Neuron (in vitro differentiated cells): ENCODE data around the gene POLD1.
"Not testable (repeated sequence)": the region's sequence is repeated elsewhere in the genome, so short reads cannot be mapped to it uniquely, and the experiment has no call there.

Source experiments
- H2AFZ ChIP-seq: one replicate; pipeline ENCODE4 v1.6.1; 2013; ENCODE audit warnings: low read depth, mild to moderate bottlenecking, inconsistent platforms, low read length, moderate library complexity
- H3K27me3 ChIP-seq: one replicate; pipeline ENCODE4 v1.6.1; 2013; ENCODE audit warnings: low read length; ENCODE audit not compliant: insufficient read depth
- H3K36me3 ChIP-seq: one replicate; pipeline ENCODE4 v1.6.1; 2013; ENCODE audit warnings: low read length; ENCODE audit not compliant: insufficient read depth
- H3K4me1 ChIP-seq: one replicate; pipeline ENCODE4 v1.6.1; 2013; ENCODE audit warnings: low read length; ENCODE audit not compliant: insufficient read depth
- H3K4me3 ChIP-seq: 2 replicates; pipeline ENCODE4 v1.5.1; 2013; ENCODE audit warnings: mild to moderate bottlenecking, low read length, moderate library complexity
- H3K9me3 ChIP-seq: one replicate; pipeline ENCODE4 v1.6.1; 2013; ENCODE audit warnings: low read length

POLD1 gene

DNA sequence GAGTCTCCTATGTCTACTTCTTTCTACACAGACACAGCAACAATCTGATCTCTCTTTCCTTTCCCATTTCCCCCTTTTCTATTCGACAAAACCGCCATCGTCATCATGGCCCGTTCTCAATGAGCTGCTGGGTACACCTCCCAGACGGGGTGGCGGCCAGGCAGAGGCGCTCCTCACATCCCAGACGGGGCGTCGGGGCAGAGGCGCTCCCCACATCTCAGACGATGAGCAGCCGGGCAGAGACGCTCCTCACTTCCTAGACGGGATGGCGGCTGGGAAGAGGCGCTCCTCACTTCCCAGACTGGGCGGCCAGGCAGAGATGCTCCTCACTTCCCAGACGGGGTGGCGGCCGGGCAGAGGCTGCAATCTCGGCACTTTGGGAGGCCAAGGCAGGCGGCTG lies 6.8 kb downstream of the POLD1 start:
- H2AFZ ChIP-seq, H3K27me3 ChIP-seq, H3K4me3 ChIP-seq, H3K4me1 ChIP-seq: not testable (repeated sequence)
- Histone ChIP-seq H3K36me3 (peaks cover 24% of the 10 kb centered on the region), H3K9me3 (peaks cover 12% of the 10 kb centered on the region)

DNA sequence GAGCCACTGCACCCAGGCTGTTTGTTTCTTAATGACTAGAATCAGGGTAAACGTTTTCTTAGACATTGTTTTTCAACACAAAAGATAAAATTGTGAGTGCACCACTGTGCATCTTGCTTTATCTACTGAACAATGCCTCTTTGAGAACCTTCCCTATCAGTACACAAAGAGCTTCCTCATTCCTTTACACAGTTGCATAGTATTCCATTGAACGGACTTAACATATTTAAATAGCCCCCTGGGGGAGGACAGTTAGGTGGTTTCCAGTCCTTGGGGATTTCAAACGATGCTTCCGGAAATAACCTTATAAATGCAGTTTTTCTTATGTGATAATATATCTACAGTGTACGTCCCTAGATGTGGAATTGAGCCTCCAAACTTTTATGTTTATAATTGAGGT lies 8.6 kb downstream of the POLD1 start:
- no peak overlapping the region for H2AFZ ChIP-seq
- no peak overlapping the region for H3K4me3 ChIP-seq
- no peaks in the 10 kb centered on the region for H3K27me3 ChIP-seq
- H3K9me3 ChIP-seq, result peaks cover 12% of the 10 kb centered on the region
- H3K36me3 ChIP-seq, result peaks cover 12% of the 10 kb centered on the region
- H3K4me1 ChIP-seq, result no peaks in the 10 kb centered on the region

DNA sequence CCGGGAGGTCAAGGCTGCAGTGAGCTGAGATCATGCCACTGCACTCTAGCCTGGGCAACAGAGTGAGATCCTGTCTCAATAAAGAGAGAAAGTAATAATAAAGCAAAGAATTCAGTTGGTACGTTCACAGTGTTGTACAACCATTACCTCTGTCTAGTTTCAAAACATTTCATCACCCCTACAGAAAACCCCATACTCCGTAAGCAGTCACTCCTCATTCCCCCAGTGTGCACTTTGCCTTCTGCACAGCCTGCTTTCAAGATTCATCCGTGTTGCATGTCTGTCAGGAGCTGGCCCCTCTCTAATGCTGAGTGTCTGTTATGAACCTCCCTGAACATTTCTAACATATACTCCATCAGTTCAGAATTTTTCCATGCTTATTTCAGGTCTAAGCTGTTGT lies 9.4 kb downstream of the POLD1 start:
- Histone ChIP-seq H3K27me3 (no peaks in the 10 kb centered on the region), H3K36me3 (peaks cover 6% of the 10 kb centered on the region), H3K9me3 (peaks cover 12% of the 10 kb centered on the region), H3K4me3 (no peak overlapping the region), H3K4me1 (no peaks in the 10 kb centered on the region), H2AFZ (no peak overlapping the region)

DNA sequence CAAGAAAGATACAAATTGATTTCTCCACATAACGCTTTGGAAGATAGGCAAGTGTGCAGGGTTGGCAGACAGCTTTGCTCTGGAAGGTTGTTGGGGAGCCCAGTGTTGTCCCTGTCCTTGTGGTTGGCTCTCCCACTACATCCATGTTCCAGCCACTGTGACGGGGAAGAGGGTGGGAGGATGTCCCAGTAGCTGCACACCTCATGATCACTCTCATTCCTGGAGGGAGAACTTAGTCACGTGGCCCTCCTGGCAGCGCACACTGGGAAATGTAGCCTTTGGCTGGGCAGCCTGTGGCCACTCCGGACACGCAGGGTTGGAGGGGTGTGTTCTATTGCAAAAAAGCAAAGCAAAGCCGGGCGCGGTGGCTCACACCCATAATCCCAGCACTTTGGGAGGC lies 9.9 kb downstream of the POLD1 start:
- no peaks in the 10 kb centered on the region for H3K4me1 ChIP-seq
- H2AFZ ChIP-seq, result no peak overlapping the region
- H3K4me3 ChIP-seq, result no peak overlapping the region
- peaks cover 6% of the 10 kb centered on the region for H3K36me3 ChIP-seq
- H3K9me3 ChIP-seq, result peaks cover 12% of the 10 kb centered on the region
- no peaks in the 10 kb centered on the region for H3K27me3 ChIP-seq

DNA sequence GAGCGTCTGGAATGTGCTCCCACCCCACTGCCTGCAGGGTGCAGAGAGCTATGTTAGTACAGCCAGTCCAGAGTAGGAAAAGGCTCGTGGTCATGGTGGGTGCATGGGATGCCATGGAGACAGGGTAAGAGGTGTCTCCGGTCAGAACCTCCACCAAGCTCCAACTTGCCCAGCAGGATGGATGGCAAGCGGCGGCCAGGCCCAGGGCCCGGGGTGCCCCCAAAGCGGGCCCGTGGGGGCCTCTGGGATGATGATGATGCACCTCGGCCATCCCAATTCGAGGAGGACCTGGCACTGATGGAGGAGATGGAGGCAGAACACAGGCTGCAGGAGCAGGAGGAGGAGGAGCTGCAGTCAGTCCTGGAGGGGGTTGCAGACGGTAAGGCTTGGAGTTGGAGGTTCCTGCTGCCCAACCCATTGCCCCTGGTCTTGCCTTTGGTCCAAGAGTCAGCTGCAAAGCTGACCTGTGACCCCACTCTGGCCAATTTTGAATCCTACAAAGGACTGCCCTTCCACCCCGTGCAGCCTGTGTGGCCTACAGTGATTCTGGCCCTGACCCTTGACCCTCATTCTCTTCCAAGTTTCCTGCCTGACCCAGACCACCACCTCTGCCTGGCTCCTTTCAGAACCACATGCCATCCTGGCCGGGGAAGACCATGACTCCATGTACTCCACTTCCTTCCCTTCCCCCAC lies 14.7 kb downstream of the POLD1 start:
- Histone ChIP-seq H3K4me1 (no peaks in the 10 kb centered on the region), H3K36me3 (peaks cover 20% of the 10 kb centered on the region), H3K27me3 (no peaks in the 10 kb centered on the region), H3K9me3 (peaks cover 4% of the 10 kb centered on the region), H2AFZ (no peak overlapping the region), H3K4me3 (no peak overlapping the region)

DNA sequence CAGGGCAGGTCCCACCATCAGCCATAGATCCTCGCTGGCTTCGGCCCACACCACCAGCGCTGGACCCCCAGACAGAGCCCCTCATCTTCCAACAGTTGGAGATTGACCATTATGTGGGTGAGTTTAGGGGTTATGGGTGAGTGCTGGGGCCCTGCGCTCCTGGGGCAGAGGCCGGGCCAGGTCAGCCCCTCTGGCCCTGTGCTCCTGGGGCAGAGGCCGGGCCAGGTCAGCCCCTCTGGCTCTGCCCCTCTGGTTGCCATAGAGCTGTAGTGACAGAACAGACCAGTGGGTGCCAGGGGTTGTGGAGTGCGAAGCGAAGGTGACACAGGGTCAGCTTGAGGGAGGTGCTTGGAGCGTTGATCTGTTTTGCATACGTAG lies 15.2 kb downstream of the POLD1 start:
- Histone ChIP-seq H3K4me1 (no peaks in the 10 kb centered on the region), H3K4me3 (no peak overlapping the region), H3K36me3 (peaks cover 22% of the 10 kb centered on the region), H3K9me3 (peaks cover 2% of the 10 kb centered on the region), H3K27me3 (no peaks in the 10 kb centered on the region), H2AFZ (no peak overlapping the region)

DNA sequence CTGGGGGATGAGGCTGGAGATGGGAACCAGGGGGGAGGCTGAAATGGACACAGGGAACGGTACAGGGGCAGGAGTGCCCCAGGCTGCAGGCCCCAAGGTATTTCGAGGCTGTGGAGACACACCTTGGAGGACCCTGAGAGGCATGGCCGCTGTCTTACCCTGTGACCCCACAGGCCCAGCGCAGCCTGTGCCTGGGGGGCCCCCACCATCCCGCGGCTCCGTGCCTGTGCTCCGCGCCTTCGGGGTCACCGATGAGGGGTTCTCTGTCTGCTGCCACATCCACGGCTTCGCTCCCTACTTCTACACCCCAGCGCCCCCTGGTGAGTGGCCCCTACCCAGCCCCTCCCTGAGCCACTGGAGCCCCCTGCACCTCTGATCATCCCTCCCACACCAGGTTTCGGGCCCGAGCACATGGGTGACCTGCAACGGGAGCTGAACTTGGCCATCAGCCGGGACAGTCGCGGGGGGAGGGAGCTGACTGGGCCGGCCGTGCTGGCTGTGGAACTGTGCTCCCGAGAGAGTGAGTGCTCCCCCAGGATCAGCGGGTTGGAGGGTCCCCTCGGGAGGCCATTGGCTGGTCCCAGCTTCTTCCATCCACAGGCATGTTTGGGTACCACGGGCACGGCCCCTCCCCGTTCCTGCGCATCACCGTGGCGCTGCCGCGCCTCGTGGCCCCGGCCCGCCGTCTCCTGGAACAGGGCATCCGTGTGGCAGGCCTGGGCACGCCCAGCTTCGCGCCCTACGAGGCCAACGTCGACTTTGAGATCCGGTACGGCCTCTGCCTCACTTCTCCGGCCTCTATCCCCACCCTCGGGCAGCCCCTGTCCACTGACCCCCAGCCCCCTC lies 17.7 kb downstream of the POLD1 start:
- Histone ChIP-seq H3K27me3 (no peaks in the 10 kb centered on the region), H3K36me3 (peaks cover 29% of the 10 kb centered on the region), H3K4me3 (no peak overlapping the region), H3K9me3 (no peaks in the 10 kb centered on the region), H3K4me1 (no peaks in the 10 kb centered on the region), H2AFZ (no peak overlapping the region)

DNA sequence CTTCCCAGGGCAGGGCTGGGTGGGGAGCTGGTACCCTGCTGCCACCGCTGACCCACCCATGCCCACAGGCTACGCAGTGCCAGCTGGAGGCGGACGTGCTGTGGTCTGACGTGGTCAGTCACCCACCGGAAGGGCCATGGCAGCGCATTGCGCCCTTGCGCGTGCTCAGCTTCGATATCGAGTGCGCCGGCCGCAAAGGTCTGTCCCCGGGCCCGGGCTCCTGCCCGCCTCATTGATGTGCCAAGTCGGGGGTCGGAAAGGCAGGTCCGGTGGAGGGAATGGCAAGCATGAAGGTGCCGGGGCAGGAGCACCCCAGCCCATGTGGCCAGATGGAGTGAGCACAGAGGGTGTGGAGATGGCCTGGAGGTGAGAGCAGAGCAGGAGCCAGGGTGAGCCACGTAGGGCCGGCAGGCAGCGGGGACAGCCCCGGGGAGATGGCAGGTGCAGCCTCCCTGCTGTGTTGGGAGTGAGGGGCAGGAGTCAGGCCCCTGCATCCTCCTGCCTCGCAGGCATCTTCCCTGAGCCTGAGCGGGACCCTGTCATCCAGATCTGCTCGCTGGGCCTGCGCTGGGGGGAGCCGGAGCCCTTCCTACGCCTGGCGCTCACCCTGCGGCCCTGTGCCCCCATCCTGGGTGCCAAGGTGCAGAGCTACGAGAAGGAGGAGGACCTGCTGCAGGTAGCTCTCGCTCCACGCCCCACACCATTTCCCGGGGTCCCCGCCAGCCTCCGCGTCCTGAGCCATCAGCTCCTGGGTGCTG lies 18.6 kb downstream of the POLD1 start:
- Histone ChIP-seq H3K36me3 (peaks cover 34% of the 10 kb centered on the region), H2AFZ (no peak overlapping the region), H3K9me3 (no peaks in the 10 kb centered on the region), H3K27me3 (no peaks in the 10 kb centered on the region), H3K4me1 (no peaks in the 10 kb centered on the region), H3K4me3 (no peak overlapping the region)

DNA sequence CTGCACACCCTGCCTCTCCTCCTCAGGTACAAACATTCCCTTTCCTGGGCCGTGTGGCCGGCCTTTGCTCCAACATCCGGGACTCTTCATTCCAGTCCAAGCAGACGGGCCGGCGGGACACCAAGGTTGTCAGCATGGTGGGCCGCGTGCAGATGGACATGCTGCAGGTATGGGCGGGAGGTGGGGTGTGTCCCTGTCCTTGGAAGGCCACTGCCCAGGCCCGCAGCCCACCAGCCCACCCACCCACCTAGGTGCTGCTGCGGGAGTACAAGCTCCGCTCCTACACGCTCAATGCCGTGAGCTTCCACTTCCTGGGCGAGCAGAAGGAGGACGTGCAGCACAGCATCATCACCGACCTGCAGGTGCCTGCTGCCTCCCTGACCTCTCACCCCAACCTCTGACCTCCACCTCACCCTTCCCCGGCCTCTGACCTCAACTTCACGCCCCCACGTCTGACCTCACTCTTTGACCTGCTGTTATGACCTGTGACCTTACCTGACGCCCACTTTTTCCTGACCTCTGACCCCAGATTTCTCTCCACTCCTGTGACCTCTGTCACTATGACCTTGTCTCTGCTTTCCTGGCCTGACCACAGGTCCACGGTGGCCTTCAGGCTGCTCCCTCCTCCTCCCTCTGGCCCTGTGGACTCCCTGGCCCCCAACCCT lies 22.1 kb downstream of the POLD1 start:
- Histone ChIP-seq H3K4me3 (no peak overlapping the region), H3K36me3 (peaks cover 48% of the 10 kb centered on the region), H3K4me1 (no peaks in the 10 kb centered on the region), H3K27me3 (no peaks in the 10 kb centered on the region), H3K9me3 (no peaks in the 10 kb centered on the region), H2AFZ (no peak overlapping the region)

DNA sequence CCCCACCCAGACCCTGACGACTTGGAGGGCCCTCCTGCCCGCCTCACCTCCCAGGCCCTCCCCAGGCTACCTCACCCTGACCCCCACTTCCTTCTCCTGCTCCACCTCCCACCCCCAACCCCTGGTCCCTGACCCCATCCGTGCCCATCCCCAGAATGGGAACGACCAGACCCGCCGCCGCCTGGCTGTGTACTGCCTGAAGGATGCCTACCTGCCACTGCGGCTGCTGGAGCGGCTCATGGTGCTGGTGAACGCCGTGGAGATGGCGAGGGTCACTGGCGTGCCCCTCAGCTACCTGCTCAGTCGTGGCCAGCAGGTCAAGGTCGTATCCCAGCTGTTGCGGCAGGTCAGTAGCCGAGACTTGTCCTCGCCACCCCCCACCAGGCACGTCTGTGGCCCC lies 22.7 kb downstream of the POLD1 start:
- H3K4me3 ChIP-seq, result no peak overlapping the region
- H3K36me3 ChIP-seq, result peaks cover 48% of the 10 kb centered on the region

DNA sequence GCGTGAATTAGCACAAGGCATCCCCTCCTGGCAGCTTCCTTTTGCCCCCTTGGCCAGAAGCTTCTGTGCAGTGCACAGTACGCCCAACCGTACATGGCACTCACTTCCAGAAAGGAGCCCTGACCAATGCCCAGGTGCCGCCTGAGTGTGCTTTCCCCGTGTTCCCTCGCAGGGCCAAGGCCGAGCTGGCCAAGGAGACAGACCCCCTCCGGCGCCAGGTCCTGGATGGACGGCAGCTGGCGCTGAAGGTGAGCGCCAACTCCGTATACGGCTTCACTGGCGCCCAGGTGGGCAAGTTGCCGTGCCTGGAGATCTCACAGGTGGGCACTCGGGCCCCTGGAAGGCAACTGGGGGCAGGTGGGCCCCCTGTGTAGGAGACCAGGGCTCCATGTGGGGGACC lies 25.2 kb downstream of the POLD1 start:
- Histone ChIP-seq H3K4me1 (no peaks in the 10 kb centered on the region), H3K9me3 (no peaks in the 10 kb centered on the region), H2AFZ (no peak overlapping the region), H3K27me3 (no peaks in the 10 kb centered on the region), H3K4me3 (no peak overlapping the region), H3K36me3 (peaks cover 35% of the 10 kb centered on the region)

More for the DNA sequence above, 22.7 kb downstream of the POLD1 start:
- Histone ChIP-seq H3K9me3 (no peaks in the 10 kb centered on the region), H3K27me3 (no peaks in the 10 kb centered on the region), H2AFZ (no peak overlapping the region), H3K4me1 (no peaks in the 10 kb centered on the region)

DNA sequence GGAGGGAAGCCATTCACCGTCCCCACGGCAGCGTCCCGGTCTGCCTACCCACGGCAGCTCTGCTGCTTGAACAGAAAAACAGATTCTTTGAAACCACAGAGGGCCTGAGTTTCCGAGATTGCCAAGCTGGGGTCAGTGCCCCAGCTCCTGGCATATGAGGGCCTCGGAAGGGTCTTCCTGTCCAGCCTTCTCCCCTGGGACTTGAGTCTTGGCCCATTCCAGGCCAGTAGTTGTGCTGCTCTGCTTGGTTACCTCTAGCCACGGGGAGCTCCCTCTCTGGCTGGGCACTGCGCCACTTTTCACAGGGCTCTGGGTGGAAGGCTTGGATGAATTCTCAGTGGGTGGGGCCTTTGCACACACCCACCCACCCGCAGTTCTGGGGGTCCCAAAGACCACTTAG lies 26.0 kb downstream of the POLD1 start:
- H3K36me3 ChIP-seq, result peaks cover 32% of the 10 kb centered on the region

DNA sequence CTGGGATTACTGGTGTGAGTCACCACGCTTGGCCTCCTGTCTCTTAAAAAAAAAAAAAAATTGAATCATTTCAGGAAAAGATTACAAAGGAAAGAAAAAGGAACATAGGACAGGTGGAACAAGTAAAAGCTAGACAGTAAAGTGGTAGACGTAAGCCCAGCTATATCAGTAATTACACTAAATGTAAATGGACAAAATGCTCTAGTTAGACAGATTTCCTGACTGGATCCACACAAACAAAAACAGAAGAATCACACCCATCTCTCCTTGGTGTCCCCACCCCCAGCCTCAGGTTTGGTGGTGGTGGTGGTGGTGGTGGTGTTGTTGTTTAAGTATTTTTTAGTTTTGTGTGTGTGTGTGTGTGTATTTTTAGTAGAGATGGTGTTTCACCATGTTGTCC lies 28.3 kb downstream of the POLD1 start:
- Histone ChIP-seq H3K4me1 (no peaks in the 10 kb centered on the region), H3K36me3 (peaks cover 22% of the 10 kb centered on the region), H2AFZ (no peak overlapping the region), H3K27me3 (no peaks in the 10 kb centered on the region), H3K9me3 (no peaks in the 10 kb centered on the region), H3K4me3 (no peak overlapping the region)

More for the DNA sequence above, 26.0 kb downstream of the POLD1 start:
- Histone ChIP-seq H3K27me3 (no peaks in the 10 kb centered on the region), H2AFZ (no peak overlapping the region), H3K4me1 (no peaks in the 10 kb centered on the region), H3K9me3 (no peaks in the 10 kb centered on the region), H3K4me3 (no peak overlapping the region)
